HG03135 (cell line): ENCODE measurements around the gene ZBTB45.
"Not testable (repeated sequence)": the region's sequence is repeated elsewhere in the genome, so short reads cannot be mapped to it uniquely, and the experiment has no call there.

ENCODE experiments used
- ATAC-seq: cut with Tn5 transposase; IDR thresholded peaks from one replicate; pipeline ENCODE4 v1.9.1; 2021; ENCODE audit warnings: mild to moderate bottlenecking, moderate library complexity; ENCODE audit not compliant: unreplicated experiment

ZBTB45 gene

GRCh38 chr19:58542641-58543372 lies 23.2 kb upstream of the ZBTB45 start:
- ATAC-seq = not testable (repeated sequence)

GRCh38 chr19:58539169-58539559 lies 19.6 kb upstream of the ZBTB45 start:
- ATAC-seq = not testable (repeated sequence)

- ATAC-seq = no peak
Measured at GRCh38 chr19:58538257-58539168, 18.9 kb upstream of the ZBTB45 start.

- ATAC-seq = no peak
Measured at GRCh38 chr19:58536852-58537798, 17.5 kb upstream of the ZBTB45 start.

- no peak for ATAC-seq
Measured at GRCh38 chr19:58535857-58536256, 16.2 kb upstream of the ZBTB45 start.

GRCh38 chr19:58531034-58531840 lies 11.6 kb upstream of the ZBTB45 start:
- no peak for ATAC-seq

- no peak for ATAC-seq
Measured at GRCh38 chr19:58529405-58529804, 9.8 kb upstream of the ZBTB45 start.

GRCh38 chr19:58522709-58523108 lies 3.1 kb upstream of the ZBTB45 start:
- ATAC-seq = no peak

- ATAC-seq = no peak
Measured at GRCh38 chr19:58521651-58522050, 2.0 kb upstream of the ZBTB45 start.

GRCh38 chr19:58520257-58520599 lies 618 bp upstream of the ZBTB45 start:
- ATAC-seq = no peak

- ATAC-seq = no peak
Measured at GRCh38 chr19:58519087-58519354, 589 bp downstream of the ZBTB45 start.

GRCh38 chr19:58518256-58519086 lies 1.1 kb downstream of the ZBTB45 start:
- ATAC-seq = no peak

- ATAC-seq = no peak
Measured at GRCh38 chr19:58516964-58517833, 2.4 kb downstream of the ZBTB45 start.

GRCh38 chr19:58516246-58516836 lies 3.3 kb downstream of the ZBTB45 start:
- ATAC-seq = no peak

GRCh38 chr19:58515259-58515658 lies 4.4 kb downstream of the ZBTB45 start:
- no peak for ATAC-seq

- no peak for ATAC-seq
Measured at GRCh38 chr19:58514564-58515022, 5.0 kb downstream of the ZBTB45 start.

- ATAC-seq = peak; percentile 73
Measured at GRCh38 chr19:58513694-58514563, 5.7 kb downstream of the ZBTB45 start.
